Breast epithelium (tissue), 3 donors: Measurements from ENCODE around the gene PEF1.

Source experiments
- POLR2A ChIP-seq: fragments of 450-650 bp; IDR thresholded peaks from one replicate; pipeline ENCODE4 v1.6.1; 2016; ENCODE audit warnings: antibody characterized with exemption, mild to moderate bottlenecking, moderate library complexity
- POLR2AphosphoS5 ChIP-seq, 3 donors: sonication (generic); formaldehyde crosslinking; IDR thresholded peaks; one replicate each; pipeline ENCODE4 v1.6.1; 2017; ENCODE audit warnings: antibody characterized with exemption in 3 of 3
- TF ChIP-seq, protein P1 (sequence below), 3 donors: fragments of 450-650 bp; IDR thresholded peaks; one replicate each; pipeline ENCODE4 v1.5.1; 2016 to 2017; ENCODE audit warnings: antibody characterized with exemption in 3 of 3, mild to moderate bottlenecking in 3 of 3, moderate library complexity in 3 of 3

DNA sequence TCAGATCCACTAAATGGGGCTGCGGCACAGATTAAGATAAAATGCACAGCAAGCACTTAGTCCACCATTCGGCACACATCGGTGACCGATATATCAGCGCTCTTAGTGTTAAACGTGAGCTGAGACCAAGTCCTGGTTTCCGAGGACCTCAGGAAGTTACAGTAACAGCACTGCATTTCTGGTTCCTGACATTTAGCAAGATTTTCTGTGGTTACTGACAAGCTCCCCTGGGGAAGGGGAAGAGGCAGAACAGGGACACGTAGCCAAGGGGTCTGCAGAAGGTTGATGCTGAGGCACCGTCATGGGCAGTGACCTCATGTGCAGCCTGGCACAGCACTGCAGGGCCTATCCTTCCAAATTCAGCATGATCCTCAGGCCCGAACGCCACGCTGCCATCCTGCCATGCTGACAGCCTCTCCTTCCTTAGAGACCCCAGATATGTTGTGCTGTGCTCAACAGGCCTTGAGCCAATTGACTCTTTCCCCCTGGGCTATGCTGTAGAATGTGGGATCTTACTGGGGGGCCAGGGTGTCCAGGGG is 13.4 kb upstream of the PEF1 start:
- TF ChIP-seq, protein P1, sequence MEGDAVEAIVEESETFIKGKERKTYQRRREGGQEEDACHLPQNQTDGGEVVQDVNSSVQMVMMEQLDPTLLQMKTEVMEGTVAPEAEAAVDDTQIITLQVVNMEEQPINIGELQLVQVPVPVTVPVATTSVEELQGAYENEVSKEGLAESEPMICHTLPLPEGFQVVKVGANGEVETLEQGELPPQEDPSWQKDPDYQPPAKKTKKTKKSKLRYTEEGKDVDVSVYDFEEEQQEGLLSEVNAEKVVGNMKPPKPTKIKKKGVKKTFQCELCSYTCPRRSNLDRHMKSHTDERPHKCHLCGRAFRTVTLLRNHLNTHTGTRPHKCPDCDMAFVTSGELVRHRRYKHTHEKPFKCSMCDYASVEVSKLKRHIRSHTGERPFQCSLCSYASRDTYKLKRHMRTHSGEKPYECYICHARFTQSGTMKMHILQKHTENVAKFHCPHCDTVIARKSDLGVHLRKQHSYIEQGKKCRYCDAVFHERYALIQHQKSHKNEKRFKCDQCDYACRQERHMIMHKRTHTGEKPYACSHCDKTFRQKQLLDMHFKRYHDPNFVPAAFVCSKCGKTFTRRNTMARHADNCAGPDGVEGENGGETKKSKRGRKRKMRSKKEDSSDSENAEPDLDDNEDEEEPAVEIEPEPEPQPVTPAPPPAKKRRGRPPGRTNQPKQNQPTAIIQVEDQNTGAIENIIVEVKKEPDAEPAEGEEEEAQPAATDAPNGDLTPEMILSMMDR (IDR thresholded peaks at IDR 0.05), result no peak
- TF ChIP-seq POLR2A (no peak), POLR2AphosphoS5 (IDR thresholded peaks at IDR 0.05) (no peak)
